ENCODE results near the gene RNF114. TPM values are rescaled to one million over a fixed set of nuclear protein-coding genes. Genes with fewer than 3 reads are reported as not detected.
A peak's percentile ranks its signal among the peaks of the same experiment; 100 is the strongest.

The RNF114 gene
- total RNA-seq, 1 donor from 2014 or later, result 62.7 TPM

- peaks cover 49% of the 10 kb centered on the region for H3K79me2 ChIP-seq (ENCODE audit: insufficient read depth, low read length)
- H3K4me1 Mint-ChIP-seq (ENCODE audit: low read depth, unreplicated experiment), result peaks cover 16% of the 10 kb centered on the region
- peaks cover 29% of the 10 kb centered on the region for H3K4me1 ChIP-seq (ENCODE audit: insufficient read depth, low read length)
- no peaks in the 10 kb centered on the region for H3K9me3 ChIP-seq (ENCODE audit: insufficient read depth, low read depth, low read length)
- DNase-seq (ENCODE audit: low read depth), result peak; percentile 90
- H3K4me3 ChIP-seq (ENCODE audit: insufficient read depth, low read depth, low read length), result peak within 1 kb of the TSS; percentile 97
- H4K20me1 ChIP-seq (ENCODE audit: insufficient read depth, low read length), result peaks cover 40% of the 10 kb centered on the region
- no peaks in the 10 kb centered on the region for H3K27me3 Mint-ChIP-seq (ENCODE audit: low read depth, unreplicated experiment)
- H3K36me3 ChIP-seq (ENCODE audit: insufficient read depth, low read length), result no peaks in the 10 kb centered on the region
- H3K4me2 ChIP-seq (ENCODE audit: low read length), result peak within 1 kb of the TSS; percentile 97
- H3K27me3 ChIP-seq (ENCODE audit: insufficient read depth, low read length), result no peaks in the 10 kb centered on the region
- no peaks in the 10 kb centered on the region for H3K36me3 Mint-ChIP-seq (ENCODE audit: low read depth, unreplicated experiment)
- no peak for FAIRE-seq
- H3K9ac ChIP-seq (ENCODE audit: low read length), result peak within 1 kb of the TSS; percentile 100
- H3K27ac ChIP-seq (ENCODE audit: low read depth, low read length), result peak within 1 kb of the TSS; percentile 100
- H3K4me3 Mint-ChIP-seq (ENCODE audit: unreplicated experiment), result peak within 1 kb of the TSS; percentile 95
- H3K9me3 Mint-ChIP-seq (ENCODE audit: unreplicated experiment), result no peaks in the 10 kb centered on the region
- peak within 1 kb of the TSS; percentile 100 for H3K27ac Mint-ChIP-seq (ENCODE audit: unreplicated experiment)
- TF ChIP-seq EZH2 (IDR thresholded peaks at IDR 0.05; ENCODE audit: insufficient read depth, low read length), result no peak
- TF ChIP-seq CTCF (IDR thresholded peaks at IDR 0.05; ENCODE audit: insufficient read depth, low read depth, low read length), result no peak
- peak within 1 kb of the TSS; percentile 100 for H2AFZ ChIP-seq (ENCODE audit: low read depth, low read length)
Observed at GRCh38 chr20:49915380-49916145, 20.6 kb upstream of the RNF114 start, which contains the start of gene SPATA2. Gene SPATA2 (minus strand): TSS chr20:49915529. CDS start chr20:49908490, 7,039 bp downstream.

- Histone ChIP-seq H3K9ac (ENCODE audit: low read length) (peak overlapping the region; percentile 100), H3K4me1 (ENCODE audit: insufficient read depth, low read length) (peaks cover 29% of the 10 kb centered on the region), H3K79me2 (ENCODE audit: insufficient read depth, low read length) (peaks cover 42% of the 10 kb centered on the region), H3K4me3 (ENCODE audit: insufficient read depth, low read depth, low read length) (peak overlapping the region; percentile 97), H3K27me3 (ENCODE audit: insufficient read depth, low read length) (no peaks in the 10 kb centered on the region), H4K20me1 (ENCODE audit: insufficient read depth, low read length) (peaks cover 33% of the 10 kb centered on the region), H3K27ac (ENCODE audit: low read depth, low read length) (peak overlapping the region; percentile 100), H2AFZ (ENCODE audit: low read depth, low read length) (peak overlapping the region; percentile 100), H3K4me2 (ENCODE audit: low read length) (peak overlapping the region; percentile 97), H3K36me3 (ENCODE audit: insufficient read depth, low read length) (no peaks in the 10 kb centered on the region), H3K9me3 (ENCODE audit: insufficient read depth, low read depth, low read length) (no peaks in the 10 kb centered on the region)
- peaks cover 15% of the 10 kb centered on the region for H3K4me1 Mint-ChIP-seq (ENCODE audit: low read depth, unreplicated experiment)
- H3K27ac Mint-ChIP-seq (ENCODE audit: unreplicated experiment), result peak overlapping the region; percentile 100
- peak; percentile 16 for DNase-seq (ENCODE audit: low read depth)
- no peaks in the 10 kb centered on the region for H3K27me3 Mint-ChIP-seq (ENCODE audit: low read depth, unreplicated experiment)
- no peaks in the 10 kb centered on the region for H3K36me3 Mint-ChIP-seq (ENCODE audit: low read depth, unreplicated experiment)
- peak overlapping the region; percentile 95 for H3K4me3 Mint-ChIP-seq (ENCODE audit: unreplicated experiment)
- TF ChIP-seq EZH2 (IDR thresholded peaks at IDR 0.05; ENCODE audit: insufficient read depth, low read length) (no peak), CTCF (IDR thresholded peaks at IDR 0.05; ENCODE audit: insufficient read depth, low read depth, low read length) (no peak)
- no peaks in the 10 kb centered on the region for H3K9me3 Mint-ChIP-seq (ENCODE audit: unreplicated experiment)
- no peak for FAIRE-seq
Observed at GRCh38 chr20:49916146-49917002, 19.8 kb upstream of the RNF114 start.
